GM19397 (cell line): ENCODE data around the gene NUP160.

ENCODE experiments used
- ATAC-seq: cut with Tn5 transposase; IDR thresholded peaks from one replicate; pipeline ENCODE4 v1.9.1; 2021; ENCODE audit warnings: mild to moderate bottlenecking, moderate library complexity; ENCODE audit not compliant: unreplicated experiment

The NUP160 gene

GRCh38 chr11:47731475-47731874, 116.7 kb downstream of the NUP160 start:
- ATAC-seq: no peak
